Skin of body (tissue), 2 donors: ENCODE data around the gene KHDRBS2. TPM values are rescaled to one million over a fixed set of nuclear protein-coding genes. Genes with fewer than 3 reads are reported as not detected.
A peak's percentile ranks its signal among the peaks of the same experiment; 100 is the strongest.

ENCODE experiments used
- DNase-seq: peaks from one replicate; lab custom pipeline; 2025; lab: John Stamatoyannopoulos, UW
- total RNA-seq: library from RNA; depleted of rRNA; stranded (reverse); fragments of >200 nt; gene quantifications from one replicate; pipeline ENCODE4 v1.2.3, GENCODE V29; 2014

KHDRBS2 gene
- total RNA-seq, 1 donor from 2014 or later: 0.30 TPM

DNA sequence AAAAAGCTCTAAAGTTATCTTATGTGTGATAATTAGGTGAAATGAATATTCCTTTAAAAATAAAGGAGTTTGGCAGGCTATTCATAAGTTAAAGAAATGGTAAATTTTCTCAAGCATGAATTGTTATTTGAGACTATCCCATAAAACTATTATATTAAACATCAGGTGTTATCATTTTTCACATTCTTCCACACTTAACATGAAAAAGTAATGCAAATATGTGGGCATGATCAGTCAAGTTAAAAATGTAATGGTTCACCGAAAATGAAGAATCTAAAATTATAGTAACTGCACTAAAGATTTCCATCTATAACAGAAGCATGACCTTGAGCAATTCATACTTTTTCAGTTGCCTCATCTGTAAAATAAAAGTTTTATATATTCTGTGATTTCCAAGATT, 110.8 kb downstream of the KHDRBS2 start:
- no peak for DNase-seq

DNA sequence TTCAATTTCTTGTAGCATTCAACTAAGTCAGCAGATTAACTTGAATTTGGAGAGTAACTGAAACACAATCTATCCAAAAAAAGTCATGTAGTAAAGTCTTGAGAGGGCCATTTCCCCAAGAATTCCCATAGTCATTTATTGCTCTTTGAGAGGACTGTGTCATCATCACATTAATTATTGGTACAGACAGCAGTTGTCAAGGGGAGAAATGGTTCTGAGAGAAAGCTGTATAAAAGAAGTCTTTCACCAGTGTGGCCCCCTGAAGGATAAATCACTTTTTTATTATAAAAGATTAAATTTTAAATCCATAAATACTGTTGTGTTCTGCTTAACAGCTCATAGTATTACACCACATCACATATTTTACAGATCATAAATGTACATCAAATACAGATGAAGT, 111.5 kb downstream of the KHDRBS2 start:
- no peak for DNase-seq

DNA sequence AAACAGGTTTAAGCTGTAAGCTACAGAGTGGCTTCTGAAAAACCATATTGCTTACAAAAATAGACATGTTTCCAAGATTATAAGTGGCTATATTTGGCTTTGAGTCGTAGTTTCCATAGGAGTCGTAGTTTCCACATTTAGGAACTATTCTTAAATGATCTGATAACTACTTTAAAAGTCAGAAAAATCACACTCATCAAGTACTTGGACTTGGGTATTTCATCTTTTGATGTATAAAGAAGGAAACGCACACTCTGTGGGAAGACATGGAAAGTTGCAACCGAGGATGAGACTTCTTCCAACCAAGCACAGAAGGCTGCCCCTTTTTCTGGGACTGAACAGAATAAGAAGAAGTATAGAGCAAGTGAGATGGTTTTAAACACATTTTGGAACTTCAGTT, 118.3 kb downstream of the KHDRBS2 start:
- no peak for DNase-seq

DNA sequence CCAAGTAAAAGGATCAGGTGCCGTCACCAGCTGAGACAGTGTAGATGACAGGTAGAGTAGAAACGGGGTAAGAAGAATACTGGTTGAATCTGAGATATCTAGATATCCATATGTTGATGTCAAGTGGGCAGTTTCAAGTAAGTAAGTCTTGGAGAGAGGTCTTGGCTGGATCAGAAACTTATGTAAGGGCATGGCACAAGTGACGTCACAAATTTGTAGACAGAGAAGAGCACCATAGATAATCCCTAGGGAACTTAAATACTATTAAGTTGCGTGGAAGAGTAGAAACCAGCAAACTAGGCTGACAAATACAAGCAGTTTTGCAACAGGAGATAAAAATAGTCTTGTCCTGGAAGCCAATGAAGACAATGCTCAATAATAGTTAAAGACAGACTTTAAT, 123.2 kb downstream of the KHDRBS2 start:
- DNase-seq: no peak

DNA sequence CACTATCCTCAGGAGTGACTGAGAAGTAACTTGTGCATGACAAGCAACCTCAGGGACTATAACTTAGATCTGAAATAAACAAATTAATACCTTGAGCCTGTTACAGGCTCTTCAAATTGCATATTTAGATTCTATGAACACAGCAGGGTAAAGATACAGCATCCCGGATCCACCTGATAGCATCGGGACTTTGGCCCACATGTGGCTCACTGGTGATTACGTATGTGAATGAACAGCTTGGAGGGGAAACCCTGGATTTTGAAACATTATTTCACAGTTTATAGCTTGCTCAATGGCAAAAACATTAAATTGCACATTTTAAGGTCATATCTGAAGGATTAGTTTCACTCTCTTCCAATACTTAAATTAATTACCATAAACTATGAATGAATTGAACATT, 133.2 kb downstream of the KHDRBS2 start:
- DNase-seq: no peak

DNA sequence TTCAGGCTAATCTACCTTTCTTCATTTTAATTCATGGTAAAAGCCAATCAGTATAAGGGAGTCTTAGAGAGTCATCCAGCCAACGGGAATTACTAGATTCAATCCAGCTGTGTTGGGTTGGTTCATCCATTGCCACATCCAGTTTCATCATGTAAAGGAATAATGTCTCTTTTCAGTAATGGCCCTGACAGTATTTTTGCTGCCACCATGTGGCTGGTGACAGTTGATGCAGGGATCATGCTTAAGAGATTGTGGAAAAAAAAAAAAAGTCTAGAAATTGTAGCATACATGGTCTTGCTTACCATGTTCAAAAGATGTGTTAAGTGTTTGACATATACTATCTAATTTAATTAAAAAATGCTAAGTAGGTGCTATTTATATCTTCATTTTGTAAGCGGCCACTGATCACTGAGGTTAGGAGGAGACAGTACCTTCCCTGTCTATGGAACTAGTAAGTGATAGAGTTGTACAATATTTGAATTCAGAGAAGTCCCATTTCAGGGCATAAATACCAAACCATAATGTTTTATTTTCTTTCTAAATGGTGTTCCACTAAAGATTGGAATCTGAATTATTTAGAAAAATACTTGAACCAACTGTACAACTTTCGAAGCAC, 135.9 kb downstream of the KHDRBS2 start:
- DNase-seq: peak; percentile 25

DNA sequence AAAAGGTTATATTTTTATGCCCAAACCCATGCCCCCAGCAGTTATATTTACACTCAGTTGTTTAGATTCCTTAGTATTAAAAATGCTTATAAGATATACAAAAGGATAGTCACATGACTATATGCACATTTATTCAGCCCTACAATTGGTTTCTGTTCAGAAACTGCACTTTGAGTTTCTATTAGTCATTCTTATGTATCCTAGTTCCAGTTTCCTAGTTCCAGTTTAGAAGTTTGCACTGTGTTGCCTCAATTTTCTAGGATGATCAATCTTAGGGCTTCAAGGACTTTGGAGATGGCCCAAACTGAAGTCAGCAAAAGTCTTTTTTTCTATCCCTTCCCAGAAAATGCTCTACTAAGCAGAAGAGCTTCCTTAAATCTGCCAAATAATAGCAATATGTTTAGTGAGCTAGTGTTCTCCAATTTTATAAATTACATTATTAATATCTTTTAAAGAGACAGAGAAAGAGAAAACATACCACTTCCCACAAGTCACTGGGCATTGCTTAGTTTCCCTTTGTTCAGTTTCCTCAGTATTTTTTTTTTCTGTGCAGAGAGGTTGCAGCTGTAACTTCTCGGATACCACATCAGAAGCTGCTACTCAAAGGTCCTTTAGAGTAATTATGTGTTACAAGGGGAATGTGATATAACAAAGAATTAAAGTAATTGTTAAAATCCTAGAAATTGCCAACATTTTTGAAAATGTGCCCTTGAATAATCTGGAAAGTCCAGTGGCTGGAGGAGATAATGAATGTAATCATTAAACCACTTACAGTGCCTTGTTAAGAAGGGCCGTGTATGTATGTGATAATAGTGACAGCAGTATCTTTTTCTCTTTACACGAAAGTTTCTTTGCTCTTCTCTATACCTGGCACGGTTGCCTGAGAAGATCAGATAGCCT, 138.8 kb downstream of the KHDRBS2 start:
- DNase-seq: no peak

DNA sequence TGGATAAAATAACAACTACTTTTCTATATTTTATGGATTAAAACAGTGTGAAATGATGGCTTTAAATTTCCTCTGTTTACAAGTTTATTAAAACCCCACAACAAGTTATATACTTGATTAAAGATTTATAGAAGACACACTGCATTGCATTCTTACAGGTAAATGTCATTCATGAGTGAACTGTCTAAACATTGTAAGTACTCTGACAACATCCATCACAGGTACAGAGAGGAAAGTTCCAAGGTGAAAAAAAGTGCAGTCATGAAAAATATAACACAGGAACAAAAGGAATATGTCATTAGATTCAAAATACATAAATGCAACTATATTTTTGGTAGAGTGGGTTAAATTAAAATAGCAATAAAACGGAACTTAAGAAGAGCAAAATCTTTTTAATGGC, 156.9 kb downstream of the KHDRBS2 start:
- no peak for DNase-seq

DNA sequence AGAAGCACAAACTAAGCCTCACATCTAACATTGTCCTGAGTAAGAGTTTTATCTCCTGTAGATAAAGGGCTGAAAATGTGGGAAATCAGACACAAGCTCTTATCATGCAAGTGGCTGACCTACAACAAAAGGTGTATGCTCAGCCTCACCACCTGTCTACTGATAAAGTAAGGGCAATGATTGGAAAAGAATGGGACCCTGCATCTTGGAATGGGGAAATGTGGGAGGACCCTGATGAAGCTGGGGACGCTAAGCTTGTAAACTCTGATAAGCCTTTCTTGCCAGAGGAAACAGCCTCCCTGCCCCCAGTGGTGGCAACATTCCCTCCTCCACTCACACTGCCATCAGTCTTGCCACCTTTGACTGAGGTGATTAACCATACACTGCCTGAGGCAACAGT, 166.6 kb downstream of the KHDRBS2 start:
- DNase-seq: no peak

DNA sequence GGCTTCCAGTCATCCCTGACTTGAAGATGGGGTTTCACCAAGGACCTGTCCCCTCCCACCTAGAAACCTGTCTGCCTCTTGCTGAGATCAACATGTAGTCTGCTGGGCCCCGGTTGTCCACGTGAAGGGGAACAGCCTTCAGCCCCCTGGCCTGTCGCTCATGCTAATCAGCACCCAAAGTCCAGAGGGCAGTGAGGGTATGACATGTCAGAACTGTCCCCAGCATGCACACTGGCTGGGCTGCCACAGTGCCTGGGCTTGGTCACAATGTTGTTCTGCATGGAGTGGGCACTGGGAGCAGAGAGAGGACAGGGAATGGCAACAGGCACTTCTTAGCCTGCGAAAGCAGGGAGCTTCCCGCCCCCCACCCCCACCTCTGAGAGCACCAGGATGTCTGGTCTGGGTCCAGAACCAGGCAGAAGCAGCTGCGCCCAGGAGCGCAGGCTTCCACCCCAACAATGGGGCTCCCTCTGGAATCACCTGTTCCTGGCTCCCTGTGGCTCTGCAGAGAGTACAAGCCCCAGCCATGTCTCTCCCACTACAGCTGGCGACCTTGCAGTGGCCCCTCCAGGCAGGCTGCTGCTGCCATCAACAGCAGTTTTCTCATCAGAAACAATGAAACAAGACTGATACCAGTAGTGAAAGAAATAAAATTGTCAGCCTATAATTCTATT, 182.7 kb downstream of the KHDRBS2 start:
- DNase-seq: no peak

DNA sequence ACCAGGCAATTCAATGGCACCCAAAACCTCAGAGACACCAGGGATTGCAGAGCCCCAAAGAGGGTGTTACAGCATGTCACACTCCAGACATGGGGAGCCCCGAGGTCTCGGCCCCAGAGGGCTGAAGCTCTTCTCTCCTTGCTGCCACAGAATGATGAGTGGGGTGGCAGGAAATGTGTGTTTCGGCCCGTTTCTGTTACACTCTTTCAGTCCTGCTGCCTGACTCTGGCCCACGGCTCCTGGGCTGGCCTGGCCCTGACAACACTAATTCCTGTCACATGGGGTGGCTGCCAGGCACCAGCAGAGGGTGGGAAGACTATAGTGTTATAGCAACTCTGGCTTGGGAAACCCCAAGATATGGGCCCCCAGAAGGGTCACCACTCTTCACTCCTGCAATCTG, 183.6 kb downstream of the KHDRBS2 start:
- DNase-seq: no peak

DNA sequence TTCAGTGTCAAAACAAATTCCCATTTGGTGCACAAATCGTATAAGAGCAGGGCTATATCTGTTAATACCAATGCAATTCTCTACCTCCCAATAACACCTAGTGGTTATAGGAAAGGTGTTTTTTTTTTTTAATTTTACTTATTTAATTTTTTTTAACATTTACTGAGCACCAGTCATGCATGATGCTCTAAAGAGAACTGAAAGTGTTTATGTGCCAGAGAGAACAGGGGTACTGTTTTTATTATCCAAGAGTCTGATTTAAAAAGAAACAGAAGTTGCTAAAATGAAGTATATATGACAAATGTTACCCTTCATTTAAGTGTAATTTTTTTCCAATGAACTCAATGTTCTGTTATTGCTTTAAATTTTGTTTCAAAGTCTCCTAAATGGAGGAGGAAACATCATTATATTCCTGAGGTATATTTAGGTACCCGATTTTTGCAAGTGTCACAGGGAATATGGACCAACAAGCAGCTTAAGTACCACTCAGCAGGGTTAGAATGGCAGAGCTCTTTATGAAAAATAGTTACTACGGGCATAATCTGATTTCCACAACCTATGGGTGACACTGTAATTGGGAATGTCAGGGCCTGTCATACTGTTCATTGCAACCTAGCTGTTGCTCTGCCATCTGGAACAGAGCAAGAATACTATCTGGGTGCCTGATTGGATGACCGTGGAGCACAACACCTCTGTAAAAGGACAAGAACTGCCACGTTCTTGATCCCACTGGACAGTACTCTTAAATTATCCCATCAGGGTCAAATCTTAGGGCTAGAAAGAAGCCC, 195.4 kb downstream of the KHDRBS2 start:
- no peak for DNase-seq

DNA sequence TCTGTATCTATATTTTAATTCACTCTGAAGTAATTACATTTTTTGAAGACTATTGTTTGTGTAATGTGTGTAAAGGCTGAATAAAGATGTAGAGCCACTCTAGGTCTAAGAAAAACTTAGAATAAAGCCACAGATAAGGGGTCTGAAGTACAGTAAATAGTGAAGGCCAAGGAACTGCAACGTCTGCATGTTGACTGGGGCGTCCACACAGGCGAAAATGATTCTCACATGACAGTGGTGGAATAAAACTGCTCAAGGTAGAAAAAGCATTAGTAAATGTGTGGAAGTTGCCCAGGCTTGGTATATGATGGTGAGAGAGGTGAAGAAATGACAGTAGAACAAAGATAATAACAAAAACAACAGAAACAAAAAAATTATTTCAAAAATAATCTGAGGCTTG, 196.2 kb downstream of the KHDRBS2 start:
- no peak for DNase-seq

DNA sequence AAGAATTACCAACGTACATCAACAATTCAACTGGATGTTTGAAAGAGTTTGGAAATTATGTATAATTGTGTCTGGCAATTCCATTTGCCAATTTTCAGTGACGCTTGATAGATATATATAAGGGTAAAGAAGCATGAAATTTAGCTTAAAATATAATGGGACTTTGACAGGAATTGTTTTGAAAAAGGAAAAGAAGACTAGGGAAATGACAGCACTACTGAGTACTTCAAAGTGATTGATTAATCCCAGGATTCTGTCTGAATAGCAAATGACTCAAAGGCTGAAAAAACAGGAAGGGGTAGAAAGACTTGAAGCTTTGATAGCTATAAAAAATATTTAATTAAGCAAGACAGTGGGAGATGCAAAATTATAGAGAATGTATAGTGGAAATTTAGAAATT, 200.0 kb downstream of the KHDRBS2 start:
- no peak for DNase-seq

DNA sequence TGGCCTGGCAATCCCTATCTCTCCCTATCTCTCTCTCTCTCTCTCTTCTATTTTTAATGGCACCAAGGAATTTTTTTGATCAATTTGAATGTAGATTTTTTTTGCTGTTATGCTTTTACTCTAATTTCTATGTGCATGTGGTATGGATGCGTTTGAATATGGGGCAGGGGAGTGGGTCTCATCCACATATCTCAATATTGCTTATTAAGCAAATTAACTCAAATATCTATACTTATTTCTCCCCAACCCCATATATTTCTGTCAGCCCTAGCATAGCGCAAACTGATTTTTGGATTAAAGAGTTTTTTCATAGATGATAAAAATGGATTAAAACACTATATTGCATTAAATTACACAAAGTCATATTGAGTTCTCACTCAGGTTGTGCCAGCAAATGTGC, 210.2 kb downstream of the KHDRBS2 start:
- DNase-seq: no peak

DNA sequence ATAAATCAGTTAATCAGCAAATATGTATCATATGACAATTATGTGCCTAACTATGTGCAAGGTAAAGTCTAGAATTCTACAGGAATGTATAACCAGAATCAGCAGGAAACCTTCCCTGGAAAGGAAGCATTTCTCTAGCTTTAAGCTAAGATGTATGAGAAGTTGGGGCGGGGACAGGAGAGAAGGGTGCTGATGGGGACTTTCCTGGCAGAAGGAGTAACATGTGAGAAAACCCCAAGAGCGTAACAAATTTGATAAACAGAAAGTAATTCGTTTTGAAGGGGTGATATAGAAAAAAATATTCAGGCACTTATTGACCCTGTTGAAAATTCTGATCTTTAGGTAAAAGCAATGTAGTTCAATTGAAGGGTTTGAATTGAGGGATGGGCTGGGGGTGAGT, 226.1 kb downstream of the KHDRBS2 start:
- no peak for DNase-seq

DNA sequence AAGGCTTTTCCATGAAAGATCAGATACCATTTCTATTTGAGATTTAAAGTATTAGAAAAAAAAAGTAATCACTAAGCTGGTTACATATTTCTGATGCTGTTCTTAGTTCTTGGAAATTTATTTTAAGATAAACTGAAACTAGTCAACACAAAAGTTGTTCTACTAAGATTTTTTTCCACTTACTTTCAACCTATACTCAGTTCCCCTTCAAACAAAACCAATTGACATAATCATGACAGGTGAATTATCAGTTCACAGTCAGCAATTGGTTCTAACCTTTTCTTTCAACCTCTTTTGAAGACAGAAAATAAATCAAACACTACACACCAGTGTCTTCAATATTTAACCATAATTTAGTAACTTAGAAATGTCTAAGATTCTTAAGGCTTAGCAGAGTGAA, 228.7 kb downstream of the KHDRBS2 start:
- no peak for DNase-seq

DNA sequence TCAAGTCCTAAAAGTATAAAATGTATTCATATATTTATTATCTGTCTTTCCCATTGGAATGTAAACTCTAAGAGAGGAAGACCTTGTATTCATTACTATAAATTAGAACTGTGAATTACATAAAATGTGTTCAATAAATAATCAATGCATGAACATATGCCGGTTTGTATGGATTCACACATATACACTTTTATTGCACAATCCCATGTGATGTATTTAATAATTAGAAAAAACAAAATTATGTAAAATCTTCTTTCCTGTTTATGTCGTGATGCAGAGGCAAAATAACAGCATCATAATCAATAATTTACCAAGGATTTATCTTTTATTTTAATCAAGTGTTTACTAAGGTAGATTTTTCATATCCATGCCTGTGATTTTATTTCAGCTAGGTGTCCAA, 240.5 kb downstream of the KHDRBS2 start:
- no peak for DNase-seq

DNA sequence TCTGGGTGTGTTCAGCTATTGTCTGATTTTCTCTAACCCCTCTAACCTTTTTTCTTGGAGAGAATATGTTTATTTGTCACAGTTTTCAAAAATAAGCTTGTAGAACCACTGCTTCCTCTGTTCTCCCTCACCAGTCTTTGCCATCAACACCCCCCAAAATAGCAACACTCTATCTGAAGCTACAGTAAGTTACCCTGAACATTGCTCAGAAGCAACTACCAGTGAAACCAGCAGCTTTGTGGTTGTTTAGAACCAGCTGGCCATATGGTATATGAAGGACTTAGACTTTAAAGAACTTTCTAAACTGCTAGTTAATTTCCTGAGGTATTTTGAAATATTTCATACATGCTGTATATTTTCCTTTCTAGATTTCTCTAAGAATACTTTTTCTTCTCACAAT, 242.9 kb downstream of the KHDRBS2 start:
- no peak for DNase-seq

DNA sequence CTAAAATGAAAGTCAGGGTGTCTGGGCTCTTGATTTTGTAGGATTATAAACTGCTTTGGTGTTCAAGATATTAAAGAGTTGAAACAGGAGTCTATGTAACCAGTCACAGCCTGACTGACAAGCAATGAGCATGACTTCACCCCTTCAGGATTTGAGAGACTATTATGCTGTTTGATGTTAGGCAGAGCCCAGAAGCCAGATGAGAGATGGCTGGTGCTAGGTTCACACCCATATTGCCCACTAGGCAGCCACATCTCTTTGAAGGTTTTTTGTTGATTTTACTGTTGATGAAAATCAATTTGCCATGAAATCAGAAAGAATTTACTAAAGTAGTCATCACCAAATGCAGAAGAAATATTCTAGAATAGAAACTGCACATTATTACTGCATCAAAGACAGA, 243.6 kb downstream of the KHDRBS2 start:
- no peak for DNase-seq

DNA sequence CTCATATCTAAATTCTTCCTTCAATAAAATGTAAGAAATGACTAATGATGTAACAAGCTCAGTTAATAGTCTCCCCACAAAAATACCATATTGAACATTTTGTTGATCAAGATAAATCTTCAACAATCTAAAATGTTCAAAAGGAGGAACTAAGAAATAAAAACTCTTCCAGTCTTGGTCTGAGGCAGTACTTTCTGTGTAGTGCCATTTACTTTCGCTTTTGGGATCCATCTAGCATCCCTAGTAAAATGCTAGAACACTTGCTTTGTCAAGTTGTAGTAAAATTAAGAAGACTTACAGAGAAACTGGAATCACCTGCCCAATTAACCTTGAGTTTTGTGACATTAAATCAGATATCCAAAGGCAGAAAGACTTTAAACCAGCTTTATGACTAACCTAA, 246.4 kb downstream of the KHDRBS2 start:
- no peak for DNase-seq

DNA sequence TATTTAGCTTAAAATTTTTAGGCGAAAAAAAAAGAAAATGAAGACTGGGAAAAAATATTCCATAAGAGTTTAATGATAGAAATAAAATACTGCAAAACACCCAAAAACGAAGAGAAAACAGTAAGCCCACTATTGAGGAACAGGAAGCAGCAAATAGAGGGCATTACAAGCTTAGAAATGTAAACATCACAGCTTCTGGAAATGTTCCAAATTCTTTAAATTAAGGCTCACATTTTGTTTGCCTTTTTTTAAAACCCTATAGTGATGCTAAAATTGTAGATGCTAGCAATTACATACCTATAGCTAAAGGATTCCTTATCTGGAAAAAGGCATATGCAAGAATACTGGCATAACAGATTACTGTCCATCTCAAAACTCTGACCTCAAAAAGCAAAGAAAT, 248.6 kb downstream of the KHDRBS2 start:
- no peak for DNase-seq
